GM12875 (cell line): Measurements from ENCODE around the gene HYAL4.

Experiments
- H3K4me3 ChIP-seq: one replicate; pipeline ENCODE4 v1.5.1; 2011; ENCODE audit warnings: low read depth, low read length, control low read depth
- CTCF ChIP-seq: IDR thresholded peaks from 2 replicates; pipeline ENCODE4 v1.5.1; 2011; ENCODE audit warnings: low read depth, mild to moderate bottlenecking, control low read depth, inconsistent platforms, low read length, moderate library complexity, borderline replicate concordance; ENCODE audit not compliant: insufficient read depth

Gene HYAL4

GRCh38 chr7:123844712-123845219 is at the start of gene HYAL4:
Gene HYAL4 (plus strand): TSS chr7:123845169. CDS start chr7:123868274, 23,105 bp downstream.
- no peak for TF ChIP-seq CTCF
- no peak within 1 kb of the TSS for H3K4me3 ChIP-seq

GRCh38 chr7:123795917-123796316 is 49.1 kb upstream of the HYAL4 start:
- TF ChIP-seq CTCF, result no peak
- no peak overlapping the region for H3K4me3 ChIP-seq

GRCh38 chr7:123796568-123796967 is 48.4 kb upstream of the HYAL4 start:
- H3K4me3 ChIP-seq, result no peak overlapping the region
- TF ChIP-seq CTCF, result no peak

GRCh38 chr7:123797673-123798531 is 47.1 kb upstream of the HYAL4 start:
- TF ChIP-seq CTCF, result peak; percentile 3; the same call in 1 of the 2 replicates
- H3K4me3 ChIP-seq, result no peak overlapping the region

- H3K4me3 ChIP-seq, result no peak overlapping the region
- TF ChIP-seq CTCF, result no peak
Measured at GRCh38 chr7:123798532-123799188, 46.3 kb upstream of the HYAL4 start.

GRCh38 chr7:123802249-123802648 is 42.7 kb upstream of the HYAL4 start:
- no peak overlapping the region for H3K4me3 ChIP-seq
- TF ChIP-seq CTCF, result no peak
